K562 (cell line): ENCODE results near the gene MAPK8IP2. TPM values are rescaled to one million over a fixed set of nuclear protein-coding genes. Genes with fewer than 3 reads are reported as not detected.

Experiments used
- ATAC-seq: fragments of 200-7000 bp; cut with Tn5 transposase; 3 replicates; pipeline ENCODE4 v1.9.1; 2020; ENCODE audit warnings: moderate library complexity
- BruUV-seq: library from RNA; stranded (reverse); fragments of 400-500 nt; replicated peaks from 2 replicates; lab custom pipeline; 2021; lab: Mats Ljungman, UMichigan
- CTCF ChIA-PET: fragments of 300-600 bp; formaldehyde crosslinking; extraction: SDS; loops from one replicate; lab custom pipeline; 2021; ENCODE audit warnings: low intra/inter-chr PET ratio; lab: Yijun Ruan, JAX
- POLR2A ChIA-PET: fragments of 300-600, 350-650 bp; sonication (Branson Sonifier 250); formaldehyde crosslinking; extraction: SDS; loops from one replicate; lab custom pipeline; 2021; ENCODE audit warnings: antibody characterized with exemption, inconsistent platforms; lab: Yijun Ruan, JAX
- DNase-seq, 4 experiments: peaks; one replicate each; pipeline versions ENCODE4 v3.0.0 to v3.0.0-alpha.2; 2011 to 2018; ENCODE audit warnings: low spot score in 3 of 4, mixed read lengths in 3 of 4; ENCODE audit errors: extremely low read depth in 1 of 4
- FAIRE-seq: peaks from 2 replicates; lab custom pipeline; 2011; peaks lifted over from hg19 to GRCh38; lab: Jason Lieb, UNC
- H2AFZ ChIP-seq: 2 replicates; pipeline ENCODE4 v1.6.0; 2011; ENCODE audit warnings: low read depth, low read length, control low read depth, inconsistent platforms
- H3K27ac ChIP-seq: fragments of 200-600 bp; 3 replicates; pipeline ENCODE4 v1.8.0; 2011; ENCODE audit warnings: low read depth, mild to moderate bottlenecking, control low read depth, inconsistent platforms, low read length, moderate library complexity, mixed read lengths; ENCODE audit errors: extremely low read depth
- H3K27me3 ChIP-seq, 2 experiments: fragments of 300-600 bp in 1 of 2; 2 replicates in 1 of 2; 3 replicates in 1 of 2; pipeline versions ENCODE4 v1.6.0 to v1.8.0; 2011; ENCODE audit warnings: inconsistent platforms in 2 of 2, low read length in 2 of 2, mild to moderate bottlenecking in 1 of 2, mixed read lengths in 1 of 2, moderate library complexity in 1 of 2; ENCODE audit not compliant: control insufficient read depth in 2 of 2, insufficient read depth in 2 of 2
- H3K36me3 ChIP-seq: fragments of 300-600 bp; 3 replicates; pipeline ENCODE4 v1.8.0; 2011; ENCODE audit warnings: mild to moderate bottlenecking, low read length, inconsistent platforms; ENCODE audit not compliant: control insufficient read depth, insufficient read depth
- H3K4me1 ChIP-seq, 2 experiments: fragments of 200-600 bp in 1 of 2; replicated peaks in 1 of 2; 2 replicates in 1 of 2; 3 replicates in 1 of 2; pipeline versions ENCODE4 v1.5.1 to v1.8.0; 2011; ENCODE audit warnings: inconsistent platforms in 2 of 2, low read length in 2 of 2, mild to moderate bottlenecking in 1 of 2, mixed read lengths in 1 of 2, moderate library complexity in 1 of 2; ENCODE audit not compliant: control insufficient read depth in 2 of 2, insufficient read depth in 2 of 2
- H3K4me2 ChIP-seq: 2 replicates; pipeline ENCODE4 v1.6.1; 2011; ENCODE audit warnings: low read length, control low read depth, inconsistent platforms, mixed read lengths; ENCODE audit not compliant: insufficient read depth
- H3K4me3 ChIP-seq: fragments of 200-600 bp; sonication (generic), shearing (Covaris generic); 2 replicates; pipeline ENCODE4 v1.5.1; 2016; ENCODE audit warnings: control low read depth, inconsistent platforms
- H3K79me2 ChIP-seq: fragments of 200-600 bp; 3 replicates; pipeline ENCODE4 v1.8.0; 2011; ENCODE audit warnings: low read length, inconsistent platforms; ENCODE audit not compliant: control insufficient read depth, insufficient read depth
- H3K9ac ChIP-seq, 2 experiments: 2 replicates each; pipeline versions ENCODE4 v1.6.0 to v1.6.1; 2011; ENCODE audit warnings: low read depth in 2 of 2, low read length in 2 of 2, control low read depth in 1 of 2, inconsistent platforms in 1 of 2, mild to moderate bottlenecking in 1 of 2, mixed read lengths in 1 of 2; ENCODE audit not compliant: insufficient read depth in 1 of 2
- H3K9me1 ChIP-seq: one replicate; pipeline ENCODE4 v1.6.0; 2011; ENCODE audit warnings: inconsistent platforms, mild to moderate bottlenecking, low read length, moderate library complexity; ENCODE audit not compliant: control insufficient read depth, insufficient read depth
- H3K9me3 ChIP-seq: replicated peaks from 2 replicates; pipeline ENCODE4 v1.5.1; 2011; ENCODE audit warnings: low read depth, low read length, inconsistent platforms; ENCODE audit not compliant: control insufficient read depth, insufficient read depth
- H4K20me1 ChIP-seq: replicated peaks from 2 replicates; pipeline ENCODE4 v1.6.1; 2011; ENCODE audit warnings: low read length, inconsistent platforms, mixed read lengths; ENCODE audit not compliant: control insufficient read depth, insufficient read depth
- ATF1 ChIP-seq, 2 experiments: fragments of 450-650 bp in 1 of 2; IDR thresholded peaks; 2 replicates each; pipeline ENCODE4 v1.6.1; 2016; ENCODE audit warnings: missing compliant biosample characterization in 1 of 2, missing genetic modification characterization in 1 of 2
- E2F3 ChIP-seq: fragments of 250-450 bp; sonication (Bioruptor Pico); IDR thresholded peaks from 2 replicates; pipeline ENCODE4 v1.4.0; 2020; ENCODE audit warnings: mild to moderate bottlenecking
- GABPB2 ChIP-seq: fragments of 250-450 bp; sonication (Bioruptor Pico); conservative IDR thresholded peaks from 2 replicates; pipeline ENCODE4 v1.5.1; 2021; ENCODE audit warnings: mild to moderate bottlenecking
- NFYB ChIP-seq: IDR thresholded peaks from 2 replicates; pipeline ENCODE4 v1.6.1; 2011; ENCODE audit warnings: mild to moderate bottlenecking, moderate library complexity; ENCODE audit not compliant: insufficient read length; ENCODE audit errors: extremely low read depth
- POLR3G ChIP-seq: IDR thresholded peaks from 2 replicates; pipeline ENCODE4 v1.6.1; 2011; ENCODE audit not compliant: insufficient read length, insufficient replicate concordance; ENCODE audit errors: extremely low read depth
- SNRNP70 ChIP-seq: fragments of 200-400 bp; formaldehyde crosslinking; optimal IDR thresholded peaks from 2 replicates; pipeline ENCODE3; 2017; ENCODE audit warnings: low read depth, low read length
- TARDBP ChIP-seq: fragments of 450-650 bp; IDR thresholded peaks from 2 replicates; pipeline ENCODE4 v1.6.1; 2016
- ZNF12 ChIP-seq: sonication (generic); formaldehyde crosslinking; IDR thresholded peaks from 2 replicates; pipeline ENCODE4 v1.4.0; 2020; ENCODE audit warnings: mild to moderate bottlenecking, missing genetic modification reagents
- ZNF431 ChIP-seq: sonication (generic); formaldehyde crosslinking; IDR thresholded peaks from 2 replicates; pipeline ENCODE4 v1.8.0; 2022; ENCODE audit warnings: mild to moderate bottlenecking, missing genetic modification reagents
- ZNF445 ChIP-seq: fragments of 250-450 bp; sonication (Bioruptor Pico); IDR thresholded peaks from 2 replicates; pipeline ENCODE4 v1.4.0; 2020; ENCODE audit warnings: low read depth, mild to moderate bottlenecking, moderate library complexity
- WGBS: fragments of 100-300 bp; shearing (Covaris generic); methylation state at CpG from one replicate; pipeline ENCODE4 v1.1.6; 2016; ENCODE audit warnings: low coverage, mixed read lengths; ENCODE audit not compliant: insufficient coverage; ENCODE audit errors: missing lambda C conversion rate; 5-methylcytosine and 5-hydroxymethylcytosine counted together
- in situ Hi-C: fragments of 300-500 bp; cut with MboI; formaldehyde crosslinking; loops from 4 replicates; pipeline ENCODE4 v1.15.0; 2018; ENCODE audit warnings: inconsistent platforms, mixed read lengths
- intact Hi-C: fragments of 100-400 bp; cut with micrococcal nuclease; formaldehyde crosslinking; loops from 2 replicates; pipeline ENCODE4 v1.14.2; 2022
- polyA plus RNA-seq, 8 experiments: library from polyadenylated mRNA; depleted of rRNA in 4 of 8; stranded (reverse) in 5 of 8; unstranded in 3 of 8; fragments of >200 nt; fragmentation: Nextera tagmentation in 2 of 8; fragmentation: Illumina TruSeq in 1 of 8; extraction: Ambion mirVana in 2 of 8; extraction: Trizol in 1 of 8; gene quantifications; 2 replicates each; pipeline versions ENCODE4 v1.2.1 to v1.2.3, GENCODE V29; 2011 to 2014; ENCODE audit warnings: inconsistent platforms in 1 of 8, missing spikeins in 1 of 8
- total RNA-seq, 7 experiments: library from RNA; depleted of rRNA in 6 of 7; stranded (reverse); fragments of >200 nt in 6 of 7; fragmentation: Illumina TruSeq in 2 of 7; extraction: Trizol in 2 of 7; gene quantifications; 2 replicates each; pipeline versions ENCODE4 v1.2.1 to v1.2.3, GENCODE V29; 2011 to 2021; ENCODE audit warnings: low replicate concordance in 1 of 7
- TF ChIP-seq, protein P1 (sequence below): fragments of 450-650 bp; IDR thresholded peaks from 2 replicates; pipeline ENCODE4 v1.6.1; 2017; ENCODE audit warnings: antibody characterized with exemption, mild to moderate bottlenecking
- TF ChIP-seq, protein P2 (sequence below): fragments of 200-800 bp; sonication (Bioruptor generic); IDR thresholded peaks from 2 replicates; pipeline ENCODE4 v1.6.1; 2016; ENCODE audit warnings: missing genetic modification characterization, missing compliant biosample characterization

Gene MAPK8IP2
- total and polyA plus RNA-seq, 9 of the 15 experiments (the other 6 are each of a cell fraction or from before 2014, with no cell fraction given), result 0.01 to 0.47 (median 0.07) TPM; not detected in 2

DNA sequence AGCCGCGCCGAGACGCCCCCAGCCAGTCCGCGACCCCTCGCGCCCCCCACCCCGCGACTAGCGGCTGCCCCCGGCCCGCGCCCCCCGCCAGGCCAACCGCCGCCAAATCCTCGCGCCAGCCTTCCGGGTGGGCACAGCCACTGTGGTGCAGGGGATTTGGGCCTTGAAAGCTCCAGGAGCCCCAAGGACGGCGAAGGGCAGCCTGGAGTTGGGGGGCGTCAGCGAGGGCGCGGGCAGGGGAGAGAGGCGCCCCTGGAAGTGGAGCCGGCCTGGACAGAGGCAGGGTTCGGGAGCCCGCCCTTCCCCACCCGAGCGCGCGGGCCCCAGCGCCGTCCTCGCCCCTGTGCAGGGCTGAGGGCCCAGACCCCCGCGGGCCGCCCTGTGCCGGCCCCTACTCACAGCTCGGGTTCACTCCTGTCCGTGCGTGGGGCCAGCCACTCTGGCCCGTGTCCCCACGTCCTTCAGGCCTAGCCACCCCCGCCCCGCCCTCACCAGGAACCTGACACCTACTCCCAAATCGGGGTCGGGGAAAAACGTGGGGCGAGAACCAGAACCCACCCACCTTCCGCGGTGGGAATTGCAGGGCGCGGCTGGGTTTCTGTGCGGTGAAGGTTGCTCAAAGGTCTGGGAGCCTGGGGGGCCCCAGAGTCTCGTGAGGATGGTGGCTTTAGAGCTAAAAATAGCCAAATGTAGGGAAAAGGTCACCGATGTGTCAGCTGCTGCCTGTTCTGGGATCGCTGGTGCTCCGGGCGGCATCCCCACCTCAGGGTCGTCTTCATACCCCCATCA lies 22.4 kb upstream of the MAPK8IP2 start, which contains the start of gene CPT1B:
CPT1B (minus strand) TSS at position 441 of the 789 bp plus-strand sequence. CDS start 512 bp downstream, outside the sequence.
- H3K4me1 ChIP-seq, result peaks cover 4 to 26% of the 10 kb centered on the region in 2 experiments; a peak in 3 of 5 replicates
- ATAC-seq, result no peak
- H3K9me1 ChIP-seq, result no peaks in the 10 kb centered on the region
- POLR2A ChIA-PET, result interaction anchor here (0.6 to 2.0 kb wide), 4 partner anchors 12 to 146 kb away, joined by 3 to 4 read pairs (median 3); partner anchors contain the start of gene SYCE3
- in situ Hi-C loops, result loop anchor here (5.0 kb wide), 1 partner anchor 34 kb away; no protein-coding TSS in a partner anchor
- peaks cover 6% of the 10 kb centered on the region; the same call in 2 of the 3 replicates for H3K79me2 ChIP-seq
- H2AFZ ChIP-seq, result no peak within 1 kb of the TSS
- intact Hi-C loops, result no loop called here
- H3K27ac ChIP-seq, result no peak within 1 kb of the TSS
- no peak within 1 kb of the TSS for H3K4me2 ChIP-seq
- FAIRE-seq, result no peak
- H3K9me3 ChIP-seq, result no peaks in the 10 kb centered on the region
- CTCF ChIA-PET, result interaction anchor here (3.2 kb wide), 1 partner anchor 42 kb away, joined by 51 read pairs; no protein-coding TSS in a partner anchor
- no TSS peak for BruUV-seq
- WGBS, result 76% methylated on average over 6 of the region's 63 CpGs
- H3K27me3 ChIP-seq, result no peaks in the 10 kb centered on the region
- H3K9ac ChIP-seq, result no peak within 1 kb of the TSS; a peak in 1 of 4 replicates
- no peaks in the 10 kb centered on the region; the same call in 2 of the 3 replicates for H3K36me3 ChIP-seq
- peak in 2 of 4 experiments; percentile 23 to 28 for DNase-seq
- no peak within 1 kb of the TSS for H3K4me3 ChIP-seq
- H4K20me1 ChIP-seq, result no peaks in the 10 kb centered on the region
- TF ChIP-seq NFYB, result no peak
- TF ChIP-seq POLR3G, result no peak
- TF ChIP-seq ZNF445 (CRISPR knock-in tag), result no peak
- TF ChIP-seq TARDBP, result no peak
- TF ChIP-seq GABPB2 (CRISPR knock-in tag), result no peak
- TF ChIP-seq E2F3, result no peak
- TF ChIP-seq ZNF12 (CRISPR knock-in tag), result no peak
- TF ChIP-seq, protein P1, sequence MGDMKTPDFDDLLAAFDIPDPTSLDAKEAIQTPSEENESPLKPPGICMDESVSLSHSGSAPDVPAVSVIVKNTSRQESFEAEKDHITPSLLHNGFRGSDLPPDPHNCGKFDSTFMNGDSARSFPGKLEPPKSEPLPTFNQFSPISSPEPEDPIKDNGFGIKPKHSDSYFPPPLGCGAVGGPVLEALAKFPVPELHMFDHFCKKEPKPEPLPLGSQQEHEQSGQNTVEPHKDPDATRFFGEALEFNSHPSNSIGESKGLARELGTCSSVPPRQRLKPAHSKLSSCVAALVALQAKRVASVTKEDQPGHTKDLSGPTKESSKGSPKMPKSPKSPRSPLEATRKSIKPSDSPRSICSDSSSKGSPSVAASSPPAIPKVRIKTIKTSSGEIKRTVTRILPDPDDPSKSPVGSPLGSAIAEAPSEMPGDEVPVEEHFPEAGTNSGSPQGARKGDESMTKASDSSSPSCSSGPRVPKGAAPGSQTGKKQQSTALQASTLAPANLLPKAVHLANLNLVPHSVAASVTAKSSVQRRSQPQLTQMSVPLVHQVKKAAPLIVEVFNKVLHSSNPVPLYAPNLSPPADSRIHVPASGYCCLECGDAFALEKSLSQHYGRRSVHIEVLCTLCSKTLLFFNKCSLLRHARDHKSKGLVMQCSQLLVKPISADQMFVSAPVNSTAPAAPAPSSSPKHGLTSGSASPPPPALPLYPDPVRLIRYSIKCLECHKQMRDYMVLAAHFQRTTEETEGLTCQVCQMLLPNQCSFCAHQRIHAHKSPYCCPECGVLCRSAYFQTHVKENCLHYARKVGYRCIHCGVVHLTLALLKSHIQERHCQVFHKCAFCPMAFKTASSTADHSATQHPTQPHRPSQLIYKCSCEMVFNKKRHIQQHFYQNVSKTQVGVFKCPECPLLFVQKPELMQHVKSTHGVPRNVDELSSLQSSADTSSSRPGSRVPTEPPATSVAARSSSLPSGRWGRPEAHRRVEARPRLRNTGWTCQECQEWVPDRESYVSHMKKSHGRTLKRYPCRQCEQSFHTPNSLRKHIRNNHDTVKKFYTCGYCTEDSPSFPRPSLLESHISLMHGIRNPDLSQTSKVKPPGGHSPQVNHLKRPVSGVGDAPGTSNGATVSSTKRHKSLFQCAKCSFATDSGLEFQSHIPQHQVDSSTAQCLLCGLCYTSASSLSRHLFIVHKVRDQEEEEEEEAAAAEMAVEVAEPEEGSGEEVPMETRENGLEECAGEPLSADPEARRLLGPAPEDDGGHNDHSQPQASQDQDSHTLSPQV, result no peak
- TF ChIP-seq SNRNP70, result no peak
- TF ChIP-seq ATF1 (CRISPR knock-in tag; IDR thresholded peaks at IDR 0.05), result no peak
- no peak for TF ChIP-seq ATF1 (tag; IDR thresholded peaks at IDR 0.05)
- TF ChIP-seq, protein P2, sequence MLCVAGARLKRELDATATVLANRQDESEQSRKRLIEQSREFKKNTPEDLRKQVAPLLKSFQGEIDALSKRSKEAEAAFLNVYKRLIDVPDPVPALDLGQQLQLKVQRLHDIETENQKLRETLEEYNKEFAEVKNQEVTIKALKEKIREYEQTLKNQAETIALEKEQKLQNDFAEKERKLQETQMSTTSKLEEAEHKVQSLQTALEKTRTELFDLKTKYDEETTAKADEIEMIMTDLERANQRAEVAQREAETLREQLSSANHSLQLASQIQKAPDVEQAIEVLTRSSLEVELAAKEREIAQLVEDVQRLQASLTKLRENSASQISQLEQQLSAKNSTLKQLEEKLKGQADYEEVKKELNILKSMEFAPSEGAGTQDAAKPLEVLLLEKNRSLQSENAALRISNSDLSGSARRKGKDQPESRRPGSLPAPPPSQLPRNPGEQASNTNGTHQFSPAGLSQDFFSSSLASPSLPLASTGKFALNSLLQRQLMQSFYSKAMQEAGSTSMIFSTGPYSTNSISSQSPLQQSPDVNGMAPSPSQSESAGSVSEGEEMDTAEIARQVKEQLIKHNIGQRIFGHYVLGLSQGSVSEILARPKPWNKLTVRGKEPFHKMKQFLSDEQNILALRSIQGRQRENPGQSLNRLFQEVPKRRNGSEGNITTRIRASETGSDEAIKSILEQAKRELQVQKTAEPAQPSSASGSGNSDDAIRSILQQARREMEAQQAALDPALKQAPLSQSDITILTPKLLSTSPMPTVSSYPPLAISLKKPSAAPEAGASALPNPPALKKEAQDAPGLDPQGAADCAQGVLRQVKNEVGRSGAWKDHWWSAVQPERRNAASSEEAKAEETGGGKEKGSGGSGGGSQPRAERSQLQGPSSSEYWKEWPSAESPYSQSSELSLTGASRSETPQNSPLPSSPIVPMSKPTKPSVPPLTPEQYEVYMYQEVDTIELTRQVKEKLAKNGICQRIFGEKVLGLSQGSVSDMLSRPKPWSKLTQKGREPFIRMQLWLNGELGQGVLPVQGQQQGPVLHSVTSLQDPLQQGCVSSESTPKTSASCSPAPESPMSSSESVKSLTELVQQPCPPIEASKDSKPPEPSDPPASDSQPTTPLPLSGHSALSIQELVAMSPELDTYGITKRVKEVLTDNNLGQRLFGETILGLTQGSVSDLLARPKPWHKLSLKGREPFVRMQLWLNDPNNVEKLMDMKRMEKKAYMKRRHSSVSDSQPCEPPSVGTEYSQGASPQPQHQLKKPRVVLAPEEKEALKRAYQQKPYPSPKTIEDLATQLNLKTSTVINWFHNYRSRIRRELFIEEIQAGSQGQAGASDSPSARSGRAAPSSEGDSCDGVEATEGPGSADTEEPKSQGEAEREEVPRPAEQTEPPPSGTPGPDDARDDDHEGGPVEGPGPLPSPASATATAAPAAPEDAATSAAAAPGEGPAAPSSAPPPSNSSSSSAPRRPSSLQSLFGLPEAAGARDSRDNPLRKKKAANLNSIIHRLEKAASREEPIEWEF, result no peak
- no peak for TF ChIP-seq ZNF431
